ENCODE results near the gene PHF2.

- no peak for TF ChIP-seq CTCF (IDR thresholded peaks at IDR 0.05; ENCODE audit: insufficient read depth, low read length)
- no peak for TF ChIP-seq POLR2AphosphoS5 (IDR thresholded peaks at IDR 0.05; ENCODE audit: low read depth)
These were observed 59.8 kb downstream of the PHF2 start for GRCh38 chr9:93636172-93636661.
